SK-N-SH (cell line): ENCODE results near the gene CPT1C. TPM values are rescaled to one million over a fixed set of nuclear protein-coding genes. Genes with fewer than 3 reads are reported as not detected.

ENCODE experiments used
- CTCF ChIA-PET: fragments of 300-600, 350-600 bp; formaldehyde crosslinking; extraction: SDS; loops from one replicate; lab custom pipeline; 2021; lab: Yijun Ruan, JAX
- POLR2A ChIA-PET: fragments of 350-600 bp; sonication (Branson Sonifier 250); formaldehyde crosslinking; extraction: SDS; loops from one replicate; lab custom pipeline; 2020; ENCODE audit warnings: antibody characterized with exemption, inconsistent platforms; lab: Yijun Ruan, JAX
- DNase-seq: peaks from one replicate; pipeline ENCODE4 v3.0.0; 2012
- H2AFZ ChIP-seq: fragments of 200-600 bp; sonication (generic); 2 replicates; pipeline ENCODE4 v1.8.1; 2016; ENCODE audit warnings: antibody characterized with exemption, mild to moderate bottlenecking, low read depth
- H3F3A ChIP-seq: fragments of 200-600 bp; sonication (generic); replicated peaks from 2 replicates; pipeline ENCODE3; 2016; ENCODE audit warnings: antibody characterized with exemption, mild to moderate bottlenecking; ENCODE audit not compliant: insufficient read depth
- H3K27ac ChIP-seq, 2 experiments: fragments of 200-500 bp in 1 of 2; fragments of 200-600 bp in 1 of 2; sonication (Bioruptor generic) in 1 of 2; sonication (generic), shearing (Covaris generic) in 1 of 2; 2 replicates each; pipeline versions ENCODE4 v1.5.1 to v1.6.1; 2014 to 2016; ENCODE audit warnings: low read depth in 2 of 2, inconsistent platforms in 1 of 2, low read length in 1 of 2, mild to moderate bottlenecking in 1 of 2, mixed read lengths in 1 of 2
- H3K27me3 ChIP-seq: fragments of 200-600 bp; sonication (generic), shearing (Covaris generic); 2 replicates; pipeline ENCODE4 v1.6.1; 2016; ENCODE audit warnings: mixed run types; ENCODE audit not compliant: insufficient read depth
- H3K36me3 ChIP-seq, 2 experiments: fragments of 200-500 bp in 1 of 2; fragments of 200-600 bp in 1 of 2; sonication (Bioruptor generic) in 1 of 2; sonication (generic) in 1 of 2; replicated peaks in 1 of 2; 2 replicates each; pipeline versions ENCODE3 to v1.5.1; 2014 to 2016; ENCODE audit warnings: low read length in 1 of 2, mild to moderate bottlenecking in 1 of 2; ENCODE audit not compliant: insufficient read depth in 2 of 2, control insufficient read depth in 1 of 2
- H3K4me1 ChIP-seq, 2 experiments: fragments of 200-500 bp in 1 of 2; fragments of 200-600 bp in 1 of 2; sonication (Bioruptor generic) in 1 of 2; sonication (generic), shearing (Covaris generic) in 1 of 2; 2 replicates each; pipeline versions ENCODE4 v1.5.1 to v1.6.1; 2014 to 2016; ENCODE audit warnings: low read depth in 1 of 2, low read length in 1 of 2, mixed run types in 1 of 2; ENCODE audit not compliant: insufficient read depth in 2 of 2, control insufficient read depth in 1 of 2
- H3K4me2 ChIP-seq: fragments of 200-600 bp; sonication (generic), shearing (Covaris generic); 2 replicates; pipeline ENCODE4 v1.6.1; 2017; ENCODE audit warnings: mixed run types
- H3K4me3 ChIP-seq, 2 experiments: fragments of 200-500 bp in 1 of 2; fragments of 200-600 bp in 1 of 2; sonication (Bioruptor generic) in 1 of 2; sonication (generic), shearing (Covaris generic) in 1 of 2; 2 replicates each; pipeline versions ENCODE4 v1.5.1 to v1.8.1; 2014 to 2016; ENCODE audit warnings: low read depth in 2 of 2, inconsistent platforms in 1 of 2, low read length in 1 of 2, mild to moderate bottlenecking in 1 of 2, mixed read lengths in 1 of 2, moderate library complexity in 1 of 2
- H3K79me2 ChIP-seq: fragments of 200-600 bp; sonication (generic); 2 replicates; pipeline ENCODE4 v1.8.1; 2017; ENCODE audit warnings: mild to moderate bottlenecking; ENCODE audit not compliant: insufficient read depth
- H3K9ac ChIP-seq: fragments of 200-600 bp; sonication (generic); 2 replicates; pipeline ENCODE4 v1.6.1; 2017; ENCODE audit warnings: mixed run types
- H3K9me2 ChIP-seq: fragments of 200-600 bp; sonication (generic); 2 replicates; pipeline ENCODE4 v1.6.1; 2017; ENCODE audit warnings: mixed run types
- H3K9me3 ChIP-seq: fragments of 200-600 bp; sonication (generic); 2 replicates; pipeline ENCODE4 v1.6.1; 2017; ENCODE audit warnings: mixed run types, mild to moderate bottlenecking, moderate library complexity
- H4K20me1 ChIP-seq: fragments of 200-600 bp; sonication (generic); 2 replicates; pipeline ENCODE4 v1.6.1; 2017; ENCODE audit warnings: mild to moderate bottlenecking, mixed run types; ENCODE audit not compliant: insufficient read depth
- CHD2 ChIP-seq: fragments of 150-350 bp; IDR thresholded peaks from 2 replicates; pipeline ENCODE4 v1.6.1; 2018; ENCODE audit warnings: low read length; ENCODE audit not compliant: partially characterized antibody
- ELF1 ChIP-seq: IDR thresholded peaks from 2 replicates; pipeline ENCODE4 v1.4.0; 2012
- EP300 ChIP-seq, 2 experiments: IDR thresholded peaks; 2 replicates each; pipeline versions ENCODE4 v1.4.0 to v1.6.1; 2012; ENCODE audit warnings: borderline replicate concordance in 1 of 2, low read depth in 1 of 2, low read length in 1 of 2
- EZH2phosphoT487 ChIP-seq: fragments of 200-600 bp; sonication (generic); IDR thresholded peaks from 2 replicates; pipeline ENCODE4 v1.6.1; 2017; ENCODE audit warnings: low read depth, mixed run types, mild to moderate bottlenecking, antibody characterized with exemption, moderate library complexity, borderline replicate concordance
- FOXM1 ChIP-seq: IDR thresholded peaks from 2 replicates; pipeline ENCODE4 v1.4.0; 2012; ENCODE audit warnings: low read depth, mild to moderate bottlenecking
- JUND ChIP-seq: IDR thresholded peaks from 2 replicates; pipeline ENCODE4 v1.4.0; 2012
- MAX ChIP-seq: IDR thresholded peaks from 2 replicates; pipeline ENCODE4 v1.4.0; 2012; ENCODE audit warnings: low read depth
- MEF2A ChIP-seq: IDR thresholded peaks from 2 replicates; pipeline ENCODE4 v1.4.0; 2012; ENCODE audit warnings: low read depth, borderline replicate concordance
- NRF1 ChIP-seq: IDR thresholded peaks from 2 replicates; pipeline ENCODE4 v1.6.1; 2012; ENCODE audit warnings: low read depth, mild to moderate bottlenecking, low read length
- PBX3 ChIP-seq: IDR thresholded peaks from 2 replicates; pipeline ENCODE4; 2012
- RFX5 ChIP-seq: IDR thresholded peaks from 2 replicates; pipeline ENCODE4 v1.6.1; 2012; ENCODE audit warnings: mild to moderate bottlenecking, improper control_type of control experiment, low read length
- RXRA ChIP-seq: IDR thresholded peaks from 2 replicates; pipeline ENCODE4 v1.4.0; 2012; ENCODE audit warnings: low read depth, mild to moderate bottlenecking, borderline replicate concordance
- SMC3 ChIP-seq: IDR thresholded peaks from 2 replicates; pipeline ENCODE4 v1.6.1; 2012; ENCODE audit warnings: low read depth, low read length, improper control_type of control experiment
- TAF1 ChIP-seq: IDR thresholded peaks from 2 replicates; pipeline ENCODE4 v1.6.1; 2012; ENCODE audit warnings: low read depth, mild to moderate bottlenecking, low read length, moderate library complexity, borderline replicate concordance
- USF2 ChIP-seq: fragments of 150-350 bp; IDR thresholded peaks from 2 replicates; pipeline ENCODE4 v1.6.1; 2017; ENCODE audit warnings: antibody characterized with exemption, low read length, low read depth, borderline replicate concordance
- YY1 ChIP-seq: IDR thresholded peaks from 2 replicates; pipeline ENCODE4 v1.4.0; 2012; ENCODE audit warnings: low read depth, mild to moderate bottlenecking
- ZBTB33 ChIP-seq: IDR thresholded peaks from 2 replicates; pipeline ENCODE4 v1.4.0; 2012; ENCODE audit warnings: low read depth, borderline replicate concordance
- WGBS: methylation state at CpG from one replicate; pipeline ENCODE4 v1.1.6; 2017; ENCODE audit warnings: low lambda C conversion rate; 5-methylcytosine and 5-hydroxymethylcytosine counted together
- polyA plus RNA-seq, 3 experiments: library from polyadenylated mRNA; depleted of rRNA; stranded (reverse); fragments of >200 nt; gene quantifications; 2 replicates each; pipeline ENCODE4 v1.2.3, GENCODE V29; 2012
- TF ChIP-seq, protein P1 (sequence below): fragments of 200-600 bp; sonication (generic); IDR thresholded peaks from 2 replicates; pipeline ENCODE4 v1.6.1; 2017; ENCODE audit warnings: antibody characterized with exemption, mild to moderate bottlenecking, moderate library complexity

Gene CPT1C
- polyA plus RNA-seq, 1 of the 3 experiments (the other 2 are of a cell fraction) = 139 TPM

GRCh38 chr19:49713236-49713845 is 22.4 kb downstream of the CPT1C start:
- H3K9ac ChIP-seq = no peak overlapping the region
- H3K27me3 ChIP-seq = no peaks in the 10 kb centered on the region
- no peak overlapping the region for H3K4me3 ChIP-seq
- H3K9me3 ChIP-seq = no peaks in the 10 kb centered on the region
- ChIA-PET CTCF (interaction anchor here (0.6 to 2.1 kb wide), 5 partner anchors 23 to 225 kb away, joined by 3 to 10 read pairs (median 3); partner anchors contain the start of gene ADM5), POLR2A (interaction anchor here (0.6 to 1.5 kb wide), 7 partner anchors 11 to 134 kb away, joined by 3 to 6 read pairs (median 4); partner anchors contain the start of gene AP2A1)
- TF ChIP-seq ZBTB33 (no peak), PBX3 (no peak), ELF1 (no peak), NRF1 (no peak), EZH2phosphoT487 (no peak), CHD2 (no peak), RFX5 (no peak), FOXM1 (no peak), JUND (no peak), RXRA (no peak)
- TF ChIP-seq, protein P1, sequence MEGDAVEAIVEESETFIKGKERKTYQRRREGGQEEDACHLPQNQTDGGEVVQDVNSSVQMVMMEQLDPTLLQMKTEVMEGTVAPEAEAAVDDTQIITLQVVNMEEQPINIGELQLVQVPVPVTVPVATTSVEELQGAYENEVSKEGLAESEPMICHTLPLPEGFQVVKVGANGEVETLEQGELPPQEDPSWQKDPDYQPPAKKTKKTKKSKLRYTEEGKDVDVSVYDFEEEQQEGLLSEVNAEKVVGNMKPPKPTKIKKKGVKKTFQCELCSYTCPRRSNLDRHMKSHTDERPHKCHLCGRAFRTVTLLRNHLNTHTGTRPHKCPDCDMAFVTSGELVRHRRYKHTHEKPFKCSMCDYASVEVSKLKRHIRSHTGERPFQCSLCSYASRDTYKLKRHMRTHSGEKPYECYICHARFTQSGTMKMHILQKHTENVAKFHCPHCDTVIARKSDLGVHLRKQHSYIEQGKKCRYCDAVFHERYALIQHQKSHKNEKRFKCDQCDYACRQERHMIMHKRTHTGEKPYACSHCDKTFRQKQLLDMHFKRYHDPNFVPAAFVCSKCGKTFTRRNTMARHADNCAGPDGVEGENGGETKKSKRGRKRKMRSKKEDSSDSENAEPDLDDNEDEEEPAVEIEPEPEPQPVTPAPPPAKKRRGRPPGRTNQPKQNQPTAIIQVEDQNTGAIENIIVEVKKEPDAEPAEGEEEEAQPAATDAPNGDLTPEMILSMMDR = no peak
- no peak for DNase-seq
- H3K4me1 ChIP-seq = peaks cover 0 to 8% of the 10 kb centered on the region in 2 experiments; a peak in 1 of 4 replicates
- no peak overlapping the region for H2AFZ ChIP-seq
- no peak overlapping the region for H3K4me2 ChIP-seq
- 77% methylated on average over 7 of the region's 8 CpGs for WGBS
- H3K79me2 ChIP-seq = no peaks in the 10 kb centered on the region
- H3K9me2 ChIP-seq = no peaks in the 10 kb centered on the region
- peaks cover 7% of the 10 kb centered on the region for H3F3A ChIP-seq
- H3K27ac ChIP-seq = peak overlapping the region in 1 of 2 experiments; percentile 65; a peak in 1 of 4 replicates
- H4K20me1 ChIP-seq = no peaks in the 10 kb centered on the region
- H3K36me3 ChIP-seq = peaks cover 0 to 8% of the 10 kb centered on the region in 2 experiments

DNA sequence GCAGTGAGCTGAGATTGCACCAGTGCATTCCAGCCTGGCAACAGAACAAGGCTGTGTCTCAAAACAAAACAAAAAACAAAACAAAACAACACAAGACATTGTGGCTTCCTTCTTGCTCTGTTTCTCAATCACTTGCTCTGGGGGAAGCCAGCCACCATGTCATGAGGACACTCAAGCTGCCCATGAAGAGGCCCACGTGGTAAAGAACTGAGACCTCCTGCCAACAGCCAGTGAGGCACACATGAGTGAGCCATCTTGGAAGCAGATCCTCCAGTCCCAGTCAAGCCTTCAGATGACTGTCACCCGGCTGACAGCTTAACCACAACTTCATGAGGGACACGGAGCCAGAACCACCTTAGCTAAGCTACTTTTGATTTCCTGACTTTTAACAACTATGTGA is 25.2 kb downstream of the CPT1C start:
- no peaks in the 10 kb centered on the region for H3K9me2 ChIP-seq
- H3K9ac ChIP-seq = no peak overlapping the region
- no peak overlapping the region for H3K4me3 ChIP-seq
- no peak for DNase-seq
- H3K36me3 ChIP-seq = peaks cover 0 to 3% of the 10 kb centered on the region in 2 experiments
- H3K27ac ChIP-seq = no peak overlapping the region
- 62% methylated on average over 3 of the region's 3 CpGs for WGBS
- no peak overlapping the region for H2AFZ ChIP-seq
- no peaks in the 10 kb centered on the region for H3K79me2 ChIP-seq
- no peaks in the 10 kb centered on the region for H3K9me3 ChIP-seq
- ChIA-PET CTCF (interaction anchor here (1.3 kb wide), 1 partner anchor 37 kb away, joined by 4 read pairs; no protein-coding TSS in a partner anchor), POLR2A (no interaction called here)
- no peak overlapping the region for H3K4me2 ChIP-seq
- no peaks in the 10 kb centered on the region for H3F3A ChIP-seq
- no peaks in the 10 kb centered on the region for H4K20me1 ChIP-seq
- no peaks in the 10 kb centered on the region for H3K27me3 ChIP-seq
- H3K4me1 ChIP-seq = peaks cover 0 to 8% of the 10 kb centered on the region in 2 experiments; a peak in 1 of 4 replicates
- TF ChIP-seq TAF1 (no peak), ZBTB33 (no peak), USF2 (no peak), RXRA (no peak), SMC3 (no peak), JUND (no peak), EZH2phosphoT487 (no peak), EP300 (IDR thresholded peaks at IDR 0.05; ENCODE audit: borderline replicate concordance in 1 of 2, low read depth in 1 of 2, low read length in 1 of 2) (no peak), MAX (no peak), YY1 (no peak), MEF2A (no peak)
